HG02840 (cell line): ENCODE measurements around the gene POPDC3.
"Not testable (repeated sequence)": the region's sequence is repeated elsewhere in the genome, so short reads cannot be mapped to it uniquely, and the experiment has no call there.

Experiments
- ATAC-seq: cut with Tn5 transposase; IDR thresholded peaks from one replicate; pipeline ENCODE4 v1.9.1; 2021; ENCODE audit warnings: mild to moderate bottlenecking, moderate library complexity, moderate number of reproducible peaks; ENCODE audit not compliant: unreplicated experiment, low FRiP score

POPDC3 gene

GRCh38 chr6:105199711-105200110, 19.9 kb upstream of the POPDC3 start:
- no peak for ATAC-seq

- ATAC-seq, result no peak
Measured at GRCh38 chr6:105196076-105196475, 16.3 kb upstream of the POPDC3 start.

GRCh38 chr6:105194591-105194990, 14.8 kb upstream of the POPDC3 start:
- no peak for ATAC-seq

- no peak for ATAC-seq
Measured at GRCh38 chr6:105194106-105194505, 14.3 kb upstream of the POPDC3 start.

- no peak for ATAC-seq
Measured at GRCh38 chr6:105193647-105194046, 13.8 kb upstream of the POPDC3 start.

GRCh38 chr6:105192707-105193465, 13.1 kb upstream of the POPDC3 start:
- no peak for ATAC-seq

- ATAC-seq, result no peak
Measured at GRCh38 chr6:105191351-105191750, 11.5 kb upstream of the POPDC3 start.

- no peak for ATAC-seq
Measured at GRCh38 chr6:105189026-105189820, 9.4 kb upstream of the POPDC3 start.

GRCh38 chr6:105188251-105188650, 8.4 kb upstream of the POPDC3 start:
- ATAC-seq, result no peak

GRCh38 chr6:105186576-105186975, 6.8 kb upstream of the POPDC3 start:
- ATAC-seq, result no peak

GRCh38 chr6:105184921-105185320, 5.1 kb upstream of the POPDC3 start:
- no peak for ATAC-seq

- no peak for ATAC-seq
Measured at GRCh38 chr6:105181981-105182515, 2.2 kb upstream of the POPDC3 start.

GRCh38 chr6:105178636-105179035, 1.2 kb downstream of the POPDC3 start:
- no peak for ATAC-seq

GRCh38 chr6:105178110-105178509, 1.7 kb downstream of the POPDC3 start:
- ATAC-seq, result no peak

GRCh38 chr6:105177556-105177955, 2.3 kb downstream of the POPDC3 start:
- no peak for ATAC-seq

GRCh38 chr6:105174512-105174911, 5.3 kb downstream of the POPDC3 start:
- no peak for ATAC-seq

GRCh38 chr6:105172515-105172914, 7.3 kb downstream of the POPDC3 start:
- ATAC-seq, result not testable (repeated sequence)

- ATAC-seq, result no peak
Measured at GRCh38 chr6:105170059-105170458, 9.8 kb downstream of the POPDC3 start.

- no peak for ATAC-seq
Measured at GRCh38 chr6:105167914-105168313, 11.9 kb downstream of the POPDC3 start.

GRCh38 chr6:105164418-105164817, 15.4 kb downstream of the POPDC3 start:
- no peak for ATAC-seq

- ATAC-seq, result no peak
Measured at GRCh38 chr6:105163183-105163582, 16.6 kb downstream of the POPDC3 start.

- no peak for ATAC-seq
Measured at GRCh38 chr6:105162377-105162776, 17.4 kb downstream of the POPDC3 start.
